IMR-90 (cell line): ENCODE results near the gene SMOC1. TPM values are rescaled to one million over a fixed set of nuclear protein-coding genes. Genes with fewer than 3 reads are reported as not detected.
A peak's percentile ranks its signal among the peaks of the same experiment; 100 is the strongest.

Source experiments
- ATAC-seq: fragments of 200-7000 bp; cut with Tn5 transposase; 2 replicates; pipeline ENCODE4 v1.9.1; 2020; ENCODE audit warnings: low read depth, mild to moderate bottlenecking, moderate library complexity
- BruUV-seq: library from RNA; stranded (reverse); fragments of 400-500 nt; replicated peaks from 2 replicates; lab custom pipeline; 2021; lab: Mats Ljungman, UMichigan
- CTCF ChIA-PET: fragments of 300-600 bp; formaldehyde crosslinking; extraction: SDS; loops from one replicate; lab custom pipeline; 2021; ENCODE audit warnings: antibody characterized with exemption; lab: Yijun Ruan, JAX
- POLR2A ChIA-PET: fragments of 300-600 bp; sonication (Branson Sonifier 250); formaldehyde crosslinking; loops from one replicate; lab custom pipeline; 2022; ENCODE audit warnings: antibody characterized with exemption; ENCODE audit not compliant: unreplicated experiment; lab: Charles Lee
- DNase-seq: peaks from one replicate; pipeline ENCODE4 v3.0.0; 2013
- H2AFZ ChIP-seq: replicated peaks from 2 replicates; pipeline ENCODE3; 2013; ENCODE audit warnings: low read length, mild to moderate bottlenecking; ENCODE audit not compliant: poor library complexity
- H2AK5ac ChIP-seq: 2 replicates; pipeline ENCODE4 v1.6.1; 2013; ENCODE audit warnings: low read depth, low read length, inconsistent platforms
- H2AK9ac ChIP-seq: replicated peaks from 2 replicates; pipeline ENCODE3; 2013; ENCODE audit warnings: mild to moderate bottlenecking, low read depth, low read length, moderate library complexity; ENCODE audit not compliant: poor library complexity
- H2BK120ac ChIP-seq: 2 replicates; pipeline ENCODE4 v1.6.1; 2013; ENCODE audit warnings: low read depth, low read length, inconsistent platforms
- H2BK15ac ChIP-seq: 3 replicates; pipeline ENCODE4 v1.6.1; 2013; ENCODE audit warnings: low read depth, low read length, inconsistent platforms
- H2BK20ac ChIP-seq: 2 replicates; pipeline ENCODE4 v1.6.1; 2013; ENCODE audit warnings: low read depth, mild to moderate bottlenecking, inconsistent platforms, low read length, moderate library complexity
- H2BK5ac ChIP-seq: 2 replicates; pipeline ENCODE4 v1.6.1; 2013; ENCODE audit warnings: mild to moderate bottlenecking, low read depth, low read length, inconsistent platforms; ENCODE audit not compliant: poor library complexity, severe bottlenecking
- H3K14ac ChIP-seq: replicated peaks from 2 replicates; pipeline ENCODE4 v1.6.1; 2013; ENCODE audit warnings: low read depth, low read length, inconsistent platforms
- H3K18ac ChIP-seq: 2 replicates; pipeline ENCODE4 v1.6.1; 2013; ENCODE audit warnings: low read depth, low read length, control low read depth
- H3K23ac ChIP-seq: 2 replicates; pipeline ENCODE4 v1.6.1; 2013; ENCODE audit warnings: low read depth, low read length, inconsistent platforms
- H3K27ac ChIP-seq: 2 replicates; pipeline ENCODE4 v1.5.1; 2013; ENCODE audit warnings: mild to moderate bottlenecking, control low read depth, low read length; ENCODE audit not compliant: insufficient read depth
- H3K27me3 ChIP-seq: 2 replicates; pipeline ENCODE4 v1.6.1; 2013; ENCODE audit warnings: low read length; ENCODE audit not compliant: control insufficient read depth, insufficient read depth
- H3K36me3 ChIP-seq: 2 replicates; pipeline ENCODE4 v1.6.1; 2013; ENCODE audit warnings: low read length, mixed read lengths; ENCODE audit not compliant: control insufficient read depth, insufficient read depth
- H3K4ac ChIP-seq: 2 replicates; pipeline ENCODE4 v1.6.1; 2013; ENCODE audit warnings: low read depth, low read length, inconsistent platforms
- H3K4me1 ChIP-seq: 2 replicates; pipeline ENCODE4 v1.6.1; 2013; ENCODE audit warnings: low read length, mixed read lengths; ENCODE audit not compliant: control insufficient read depth, insufficient read depth
- H3K4me2 ChIP-seq: 2 replicates; pipeline ENCODE4 v1.6.1; 2013; ENCODE audit warnings: low read depth, mild to moderate bottlenecking, control low read depth, low read length, moderate library complexity
- H3K4me3 ChIP-seq: 2 replicates; pipeline ENCODE4 v1.5.1; 2013; ENCODE audit warnings: low read depth, mild to moderate bottlenecking, control low read depth, low read length, moderate library complexity; ENCODE audit not compliant: insufficient read depth
- H3K56ac ChIP-seq: 2 replicates; pipeline ENCODE4 v1.6.1; 2013; ENCODE audit warnings: low read length, inconsistent platforms; ENCODE audit not compliant: insufficient read depth; ENCODE audit errors: extremely low read depth
- H3K79me1 ChIP-seq, 2 experiments: 2 replicates each; pipeline ENCODE4 v1.6.1; 2013; ENCODE audit warnings: low read length in 2 of 2, inconsistent platforms in 1 of 2, low read depth in 1 of 2
- H3K9ac ChIP-seq: 2 replicates; pipeline ENCODE4 v1.6.1; 2013; ENCODE audit warnings: low read depth, low read length, control low read depth
- H3K9me1 ChIP-seq: 2 replicates; pipeline ENCODE4 v1.6.1; 2013; ENCODE audit warnings: low read length, inconsistent platforms; ENCODE audit not compliant: insufficient read depth
- H3K9me3 ChIP-seq: 2 replicates; pipeline ENCODE4 v1.6.1; 2013; ENCODE audit warnings: low read length; ENCODE audit not compliant: control insufficient read depth, insufficient read depth
- H4K20me1 ChIP-seq: 2 replicates; pipeline ENCODE4 v1.6.1; 2013; ENCODE audit warnings: low read length, inconsistent platforms; ENCODE audit not compliant: insufficient read depth
- H4K5ac ChIP-seq: 2 replicates; pipeline ENCODE4 v1.6.1; 2013; ENCODE audit warnings: mild to moderate bottlenecking, low read depth, low read length, control low read depth
- H4K8ac ChIP-seq, 2 experiments: 2 replicates each; pipeline ENCODE4 v1.6.1; 2013; ENCODE audit warnings: low read depth in 2 of 2, low read length in 2 of 2, control low read depth in 1 of 2, inconsistent platforms in 1 of 2
- H4K91ac ChIP-seq: 2 replicates; pipeline ENCODE4 v1.6.1; 2013; ENCODE audit warnings: low read depth, low read length, inconsistent platforms; ENCODE audit not compliant: insufficient read depth
- CEBPB ChIP-seq: IDR thresholded peaks from 2 replicates; pipeline ENCODE4 v1.6.1; 2012; ENCODE audit warnings: low read depth, low read length, improper control_type of control experiment
- CTCF ChIP-seq: conservative IDR thresholded peaks from 2 replicates; pipeline ENCODE4 v1.5.1; 2012; ENCODE audit warnings: mild to moderate bottlenecking, low read depth, low read length, improper control_type of control experiment
- WGBS, 2 experiments: methylation state at CpG; one replicate each; pipeline versions ENCODE4 v1.1.5 to v1.1.7; 2013; ENCODE audit warnings: missing lambda C conversion rate in 2 of 2; ENCODE audit not compliant: insufficient read length in 1 of 2; ENCODE audit errors: extremely low coverage in 2 of 2; 5-methylcytosine and 5-hydroxymethylcytosine counted together
- dilution Hi-C: fragments of 300-500 bp; cut with HindIII; formaldehyde crosslinking; loops from one replicate; pipeline ENCODE4 v1.14.3; 2018; ENCODE audit warnings: low sequenced_read_pairs; ENCODE audit not compliant: unreplicated experiment
- in situ Hi-C: fragments of 300-500 bp; cut with MboI; formaldehyde crosslinking; loops from 3 replicates; pipeline ENCODE4 v1.14.3; 2019; ENCODE audit warnings: low sequenced_read_pairs, inconsistent platforms, mixed read lengths
- intact Hi-C: fragments of 100-400 bp; cut with micrococcal nuclease; formaldehyde crosslinking; loops from 2 replicates; pipeline ENCODE4 v1.10.0; 2022
- polyA plus RNA-seq, 3 experiments: library from polyadenylated mRNA; depleted of rRNA; stranded (reverse); fragments of >200 nt; gene quantifications; 2 replicates each; pipeline ENCODE4 v1.2.3, GENCODE V29; 2012; ENCODE audit warnings: low replicate concordance in 1 of 3
- total RNA-seq: library from RNA; depleted of rRNA; stranded (reverse); fragments of >200 nt; gene quantifications from 2 replicates; pipeline ENCODE4 v1.2.3, GENCODE V29; 2012

Gene SMOC1
- total and polyA plus RNA-seq, 2 of the 4 experiments (the other 2 are of a cell fraction), result 0.90 to 4.1 TPM

GRCh38 chr14:69868363-69868963 is 10.8 kb upstream of the SMOC1 start:
- Histone ChIP-seq H4K5ac (no peak overlapping the region), H2BK5ac (no peak overlapping the region), H3K27me3 (peaks cover 7% of the 10 kb centered on the region), H3K4me1 (no peaks in the 10 kb centered on the region), H3K79me1 (no peaks in the 10 kb centered on the region), H3K9ac (no peak overlapping the region), H2AK5ac (no peak overlapping the region), H2BK20ac (no peak overlapping the region), H3K18ac (no peak overlapping the region), H2BK15ac (no peak overlapping the region), H3K4me2 (no peak overlapping the region), H3K23ac (no peak overlapping the region), H4K8ac (no peak overlapping the region), H2AFZ (no peak overlapping the region), H3K56ac (no peak overlapping the region), H2AK9ac (no peak overlapping the region), H4K91ac (no peak overlapping the region), H3K27ac (no peak overlapping the region), H3K9me1 (no peaks in the 10 kb centered on the region), H3K9me3 (peaks cover 14% of the 10 kb centered on the region), H4K20me1 (no peaks in the 10 kb centered on the region), H3K14ac (no peak overlapping the region), H3K4me3 (no peak overlapping the region), H3K4ac (no peak overlapping the region), H3K36me3 (no peaks in the 10 kb centered on the region), H2BK120ac (no peak overlapping the region)
- intact Hi-C loops, result no loop called here
- ChIA-PET POLR2A (no interaction called here), CTCF (no interaction called here)
- dilution Hi-C loops, result no loop called here
- DNase-seq (no peak), ATAC-seq (no peak)
- no TSS peak for BruUV-seq
- no CpG with 5 or more reads among the region's 5 CpGs for WGBS, 2 experiments
- in situ Hi-C loops, result no loop called here
- TF ChIP-seq CTCF (no peak), CEBPB (peak; percentile 50; the same call in 1 of the 2 replicates)
